ENCODE data around the gene SPEF1.

- no peak for TF ChIP-seq CTCF (IDR thresholded peaks at IDR 0.05; ENCODE audit: low read length)
- no peak for TF ChIP-seq EZH2 (IDR thresholded peaks at IDR 0.05; ENCODE audit: borderline replicate concordance, low read length)
Measured at GRCh38 chr20:3728354-3728753, 52.9 kb downstream of the SPEF1 start.
